ENCODE results near the gene DNASE1L1.

GRCh38 chrX:154401918-154402621, 7.0 kb downstream of the DNASE1L1 start:
- TF ChIP-seq, protein P1, sequence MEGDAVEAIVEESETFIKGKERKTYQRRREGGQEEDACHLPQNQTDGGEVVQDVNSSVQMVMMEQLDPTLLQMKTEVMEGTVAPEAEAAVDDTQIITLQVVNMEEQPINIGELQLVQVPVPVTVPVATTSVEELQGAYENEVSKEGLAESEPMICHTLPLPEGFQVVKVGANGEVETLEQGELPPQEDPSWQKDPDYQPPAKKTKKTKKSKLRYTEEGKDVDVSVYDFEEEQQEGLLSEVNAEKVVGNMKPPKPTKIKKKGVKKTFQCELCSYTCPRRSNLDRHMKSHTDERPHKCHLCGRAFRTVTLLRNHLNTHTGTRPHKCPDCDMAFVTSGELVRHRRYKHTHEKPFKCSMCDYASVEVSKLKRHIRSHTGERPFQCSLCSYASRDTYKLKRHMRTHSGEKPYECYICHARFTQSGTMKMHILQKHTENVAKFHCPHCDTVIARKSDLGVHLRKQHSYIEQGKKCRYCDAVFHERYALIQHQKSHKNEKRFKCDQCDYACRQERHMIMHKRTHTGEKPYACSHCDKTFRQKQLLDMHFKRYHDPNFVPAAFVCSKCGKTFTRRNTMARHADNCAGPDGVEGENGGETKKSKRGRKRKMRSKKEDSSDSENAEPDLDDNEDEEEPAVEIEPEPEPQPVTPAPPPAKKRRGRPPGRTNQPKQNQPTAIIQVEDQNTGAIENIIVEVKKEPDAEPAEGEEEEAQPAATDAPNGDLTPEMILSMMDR (IDR thresholded peaks at IDR 0.05) = no peak
- TF ChIP-seq POLR2A (IDR thresholded peaks at IDR 0.05) = no peak
